ENCODE results near the gene KCNN3. TPM values are rescaled to one million over a fixed set of nuclear protein-coding genes. Genes with fewer than 3 reads are reported as not detected.

KCNN3 gene
- total and polyA plus RNA-seq, 2 of the 8 experiments (the other 6 are each of a cell fraction or from before 2014, with no cell fraction given) = 2.8 to 3.7 TPM

- TF ChIP-seq EP300 (IDR thresholded peaks at IDR 0.05; ENCODE audit: borderline replicate concordance in 1 of 2, low read depth in 2 of 2, low read length in 2 of 2) (no peak), CHD1 (IDR thresholded peaks at IDR 0.05; ENCODE audit: low read depth, low read length) (no peak), EGR1 (IDR thresholded peaks at IDR 0.05; ENCODE audit: borderline replicate concordance, low read depth, low read length) (no peak), SP4 (IDR thresholded peaks at IDR 0.05; ENCODE audit: low read length) (no peak), NRF1 (IDR thresholded peaks at IDR 0.05; ENCODE audit: low read depth, low read length) (no peak), CBX8 (IDR thresholded peaks at IDR 0.05; ENCODE audit: borderline replicate concordance, low read depth, low read length) (no peak), JUND (IDR thresholded peaks at IDR 0.05; ENCODE audit: low read length) (no peak), ASH2L (IDR thresholded peaks at IDR 0.05; ENCODE audit: low read length) (no peak), SUZ12 (IDR thresholded peaks at IDR 0.05; ENCODE audit: low read length) (no peak), USF2 (IDR thresholded peaks at IDR 0.05; ENCODE audit: low read length) (no peak), SRF (IDR thresholded peaks at IDR 0.05; ENCODE audit: low read depth, low read length) (no peak), E2F6 (IDR thresholded peaks at IDR 0.05) (no peak)
Measured at GRCh38 chr1:154659823-154660592, 210.1 kb downstream of the KCNN3 start (continued).
